ENCODE data around the gene RER1. TPM values are rescaled to one million over a fixed set of nuclear protein-coding genes. Genes with fewer than 3 reads are reported as not detected.

RER1 gene
- total RNA-seq, 2 experiments from 2014 or later: 161 to 176 TPM

DNA sequence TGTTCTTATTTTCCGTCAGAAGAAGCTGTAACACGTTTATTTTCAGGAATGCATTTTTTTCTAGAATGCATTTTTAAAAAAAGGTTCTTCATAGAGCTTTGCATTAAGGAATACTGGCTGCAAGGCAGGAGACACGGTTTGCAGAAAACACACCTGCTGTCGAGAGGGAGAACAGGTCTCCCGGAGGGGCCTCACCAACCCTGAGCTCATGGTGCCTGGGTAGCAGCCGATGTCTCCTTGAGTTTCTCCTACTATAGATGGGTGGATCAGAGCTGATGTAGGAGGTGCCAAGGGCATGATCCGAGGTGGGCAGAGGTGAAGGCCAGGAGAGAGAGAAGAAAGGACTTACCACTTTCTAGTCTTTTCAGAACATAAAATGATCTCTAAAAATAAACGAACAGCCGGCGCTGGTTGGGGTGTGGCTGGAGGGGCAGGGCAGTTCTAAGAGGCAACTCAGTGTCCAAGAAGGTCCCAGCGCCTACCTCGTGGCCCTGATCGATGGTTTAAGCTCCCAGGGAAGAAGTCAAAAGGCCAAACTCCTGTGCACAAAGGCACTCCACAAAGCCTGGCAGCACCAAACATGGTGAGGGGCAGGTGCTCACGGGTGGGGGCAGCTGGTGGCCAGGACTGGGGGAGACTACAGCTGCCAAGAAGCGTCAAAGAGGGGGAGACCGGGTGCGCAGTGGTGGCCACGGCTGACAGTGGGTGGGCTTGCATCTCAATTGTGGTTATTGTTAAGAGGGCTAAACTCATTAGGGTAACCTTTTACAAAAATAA, 12.5 kb upstream of the RER1 start:
- H3K36me3 Mint-ChIP-seq: no peaks in the 10 kb centered on the region
- H3K4me1 Mint-ChIP-seq: no peaks in the 10 kb centered on the region
- no peaks in the 10 kb centered on the region for H3K27me3 Mint-ChIP-seq
- no peak overlapping the region for H3K27ac Mint-ChIP-seq
- no peak for DNase-seq
- no peak overlapping the region for H3K4me3 Mint-ChIP-seq
- no peaks in the 10 kb centered on the region for H3K9me3 Mint-ChIP-seq

DNA sequence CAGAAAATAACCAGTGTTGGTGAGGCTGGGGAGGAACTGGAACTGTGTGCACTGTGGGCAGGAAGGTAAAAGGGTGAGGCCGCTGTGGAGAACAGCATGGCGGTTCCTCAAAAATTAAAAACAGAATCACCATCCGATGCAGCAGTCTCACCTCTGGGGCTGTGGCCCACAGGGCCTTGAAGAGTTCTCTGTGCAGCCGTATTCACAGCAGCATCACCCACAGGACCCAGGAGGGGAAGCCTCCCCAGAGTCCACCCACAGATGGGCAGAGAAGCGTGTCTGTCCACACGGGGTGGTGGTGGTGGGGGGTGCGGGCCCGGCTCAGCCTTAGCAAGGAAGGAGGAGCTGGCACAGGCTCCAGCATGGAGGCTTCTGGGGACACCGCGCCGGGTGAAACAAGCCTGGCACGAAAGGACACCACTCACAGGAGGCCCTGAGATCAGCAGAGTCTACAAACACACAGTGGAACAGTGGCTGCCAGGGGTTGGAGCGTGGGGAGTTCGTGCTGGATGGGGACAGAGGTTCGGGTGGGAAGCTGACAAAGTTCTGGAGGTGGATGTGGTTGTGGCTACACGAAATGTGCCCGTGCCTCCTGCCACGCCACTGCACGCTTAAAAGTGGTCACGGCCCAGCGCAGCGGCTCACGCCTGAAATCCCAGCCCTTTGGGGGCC, 11.8 kb upstream of the RER1 start:
- H3K4me3 Mint-ChIP-seq: no peak overlapping the region
- no peaks in the 10 kb centered on the region for H3K36me3 Mint-ChIP-seq
- H3K27me3 Mint-ChIP-seq: no peaks in the 10 kb centered on the region
- no peaks in the 10 kb centered on the region for H3K9me3 Mint-ChIP-seq
- H3K4me1 Mint-ChIP-seq: no peaks in the 10 kb centered on the region
- no peak overlapping the region for H3K27ac Mint-ChIP-seq
- no peak for DNase-seq

DNA sequence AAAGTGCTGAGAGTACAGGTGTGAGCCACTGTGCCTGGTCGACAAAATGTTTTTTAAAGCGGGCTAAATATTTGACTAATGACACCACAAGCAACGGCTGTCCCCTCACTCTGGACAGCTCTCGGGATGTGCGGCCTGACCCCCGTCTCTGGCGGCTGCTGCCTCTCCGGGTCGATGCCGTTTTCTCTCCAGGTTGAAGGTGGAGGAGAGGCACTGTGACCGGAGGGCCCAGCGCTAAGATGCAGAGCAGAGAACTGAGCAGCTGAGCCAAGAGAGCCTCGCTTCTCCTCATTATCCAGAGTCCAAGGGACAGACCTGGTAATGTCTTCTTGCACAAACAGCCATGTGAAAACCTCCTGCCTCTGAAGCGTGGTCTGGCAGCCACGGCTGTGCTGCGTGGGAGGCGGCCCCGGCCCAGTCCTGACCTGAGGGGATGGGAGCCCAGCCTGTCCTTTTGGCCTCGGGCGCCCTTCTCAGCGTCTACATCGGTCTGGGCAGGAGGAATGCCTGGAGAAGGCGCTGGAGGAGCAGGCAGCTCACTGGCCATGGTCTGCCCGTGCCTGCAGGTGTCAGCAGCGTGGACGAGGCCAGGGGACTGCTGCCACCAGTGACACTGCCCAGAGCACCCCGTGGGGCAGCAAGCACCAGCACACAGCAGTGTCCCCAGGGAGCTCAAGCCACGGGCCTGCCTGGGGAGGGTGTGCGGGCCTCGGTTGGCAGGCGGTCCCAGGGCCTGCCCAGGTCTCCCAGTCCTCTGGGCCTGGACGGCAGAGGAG, 10.6 kb upstream of the RER1 start:
- no peak for DNase-seq
- no peaks in the 10 kb centered on the region for H3K4me1 Mint-ChIP-seq
- no peaks in the 10 kb centered on the region for H3K27me3 Mint-ChIP-seq
- no peak overlapping the region for H3K27ac Mint-ChIP-seq
- H3K4me3 Mint-ChIP-seq: no peak overlapping the region
- no peaks in the 10 kb centered on the region for H3K9me3 Mint-ChIP-seq
- no peaks in the 10 kb centered on the region for H3K36me3 Mint-ChIP-seq

DNA sequence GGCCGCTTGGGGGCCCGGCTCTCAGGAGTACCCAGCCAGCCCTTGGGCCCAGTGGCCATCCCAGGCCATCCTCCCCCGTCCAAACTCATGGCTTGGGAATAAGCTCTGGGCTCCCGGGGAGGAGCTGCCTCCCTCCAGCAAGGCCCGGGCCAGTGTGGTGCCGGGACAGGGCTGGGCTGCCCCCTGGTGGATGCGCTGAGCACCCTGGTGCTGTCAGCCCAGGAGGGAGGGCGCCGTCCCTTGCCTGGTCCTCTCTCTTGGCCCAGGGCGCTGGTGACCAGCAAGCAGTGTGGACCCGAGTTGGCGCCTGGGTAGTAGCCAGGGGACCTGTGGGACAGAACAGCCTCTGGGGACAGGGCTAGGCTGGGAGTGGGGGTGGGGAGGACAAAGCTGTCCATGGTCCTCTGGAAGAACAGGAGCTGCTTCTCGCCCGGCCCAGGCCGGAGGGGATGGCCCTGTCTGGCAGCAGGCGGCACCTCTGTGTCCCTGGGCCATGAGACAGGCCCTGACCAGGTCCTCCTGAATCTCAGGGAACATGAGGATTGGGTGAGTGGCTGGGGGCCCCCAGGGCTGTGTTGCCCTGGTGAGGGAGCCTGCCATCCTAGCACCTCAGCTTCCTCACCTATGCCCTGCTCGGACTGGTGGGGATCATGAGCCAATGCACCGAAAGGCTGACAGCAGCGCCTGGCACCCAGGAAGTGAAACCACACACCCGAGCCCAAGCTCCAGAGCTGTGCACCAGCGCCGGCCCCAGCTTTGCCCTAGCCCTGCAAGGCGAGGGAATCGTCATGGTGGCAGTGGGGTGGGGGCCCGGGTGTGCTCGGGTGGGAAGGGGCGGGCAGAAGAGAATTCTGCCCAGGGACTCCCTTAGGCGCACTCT, 9.7 kb upstream of the RER1 start:
- Mint-ChIP-seq H3K4me1 (no peaks in the 10 kb centered on the region), H3K4me3 (no peak overlapping the region), H3K36me3 (no peaks in the 10 kb centered on the region), H3K27me3 (no peaks in the 10 kb centered on the region), H3K9me3 (no peaks in the 10 kb centered on the region), H3K27ac (no peak overlapping the region)
- DNase-seq: peak; percentile 81

DNA sequence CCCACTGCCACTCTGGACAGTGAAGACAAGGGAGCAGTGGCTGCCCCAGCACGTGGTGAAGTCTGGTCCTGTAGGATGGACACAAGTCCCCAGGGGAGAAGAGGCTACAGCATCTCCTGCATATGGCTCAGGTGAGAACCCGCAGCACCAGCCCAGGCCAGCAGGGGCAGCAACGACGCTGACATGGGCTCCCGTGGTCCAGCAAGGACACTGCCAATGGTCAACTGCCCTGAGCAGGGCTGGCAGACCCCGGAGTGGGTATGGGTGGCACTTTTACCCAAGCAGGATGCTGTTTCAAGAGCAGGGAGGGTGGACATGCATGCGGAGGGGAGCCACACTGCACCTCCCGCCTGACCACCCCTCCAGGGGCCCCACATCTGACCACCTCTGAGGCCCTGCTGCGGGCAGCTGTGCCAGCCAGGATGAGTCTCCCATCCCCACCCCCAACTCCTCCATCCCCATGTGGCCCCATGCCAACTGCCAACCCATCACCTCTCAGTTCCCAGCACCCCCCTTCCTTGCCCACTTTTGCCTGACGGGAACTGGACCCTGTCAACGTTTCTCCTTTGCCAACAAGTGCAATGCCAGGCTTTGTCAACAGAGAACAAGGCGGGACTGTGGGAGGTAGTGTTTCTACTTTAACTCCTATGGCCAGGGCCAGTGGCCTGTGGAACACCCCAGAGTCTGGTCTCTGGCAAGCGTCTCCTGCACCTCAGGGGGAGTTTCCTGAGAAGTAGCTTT, 8.8 kb upstream of the RER1 start:
- Mint-ChIP-seq H3K27me3 (no peaks in the 10 kb centered on the region), H3K4me3 (no peak overlapping the region), H3K9me3 (no peaks in the 10 kb centered on the region), H3K27ac (no peak overlapping the region), H3K4me1 (no peaks in the 10 kb centered on the region), H3K36me3 (no peaks in the 10 kb centered on the region)
- DNase-seq: peak; percentile 33

DNA sequence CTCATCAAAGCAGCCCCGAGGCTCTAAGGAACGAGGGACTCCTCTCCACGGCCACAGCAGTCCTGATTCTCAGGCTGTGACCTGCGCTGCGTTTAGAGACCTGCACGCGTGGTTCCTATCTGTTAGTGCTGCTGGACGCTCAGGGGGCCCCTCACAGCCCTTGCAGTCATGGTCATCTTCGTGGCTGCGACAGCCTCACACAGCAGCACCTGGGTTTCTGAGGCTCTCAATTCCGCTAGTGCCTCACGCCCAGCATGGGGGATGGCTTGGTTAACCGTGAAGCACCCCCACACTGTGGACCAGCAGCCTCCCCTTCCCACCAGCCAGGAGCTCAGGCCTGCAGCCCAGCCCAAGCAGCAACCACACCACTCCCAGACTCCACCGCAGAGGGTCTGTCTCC, 8.1 kb upstream of the RER1 start:
- H3K27me3 Mint-ChIP-seq: no peaks in the 10 kb centered on the region
- H3K4me3 Mint-ChIP-seq: no peak overlapping the region
- no peak for DNase-seq
- no peak overlapping the region for H3K27ac Mint-ChIP-seq
- no peaks in the 10 kb centered on the region for H3K36me3 Mint-ChIP-seq
- H3K9me3 Mint-ChIP-seq: no peaks in the 10 kb centered on the region
- H3K4me1 Mint-ChIP-seq: no peaks in the 10 kb centered on the region

DNA sequence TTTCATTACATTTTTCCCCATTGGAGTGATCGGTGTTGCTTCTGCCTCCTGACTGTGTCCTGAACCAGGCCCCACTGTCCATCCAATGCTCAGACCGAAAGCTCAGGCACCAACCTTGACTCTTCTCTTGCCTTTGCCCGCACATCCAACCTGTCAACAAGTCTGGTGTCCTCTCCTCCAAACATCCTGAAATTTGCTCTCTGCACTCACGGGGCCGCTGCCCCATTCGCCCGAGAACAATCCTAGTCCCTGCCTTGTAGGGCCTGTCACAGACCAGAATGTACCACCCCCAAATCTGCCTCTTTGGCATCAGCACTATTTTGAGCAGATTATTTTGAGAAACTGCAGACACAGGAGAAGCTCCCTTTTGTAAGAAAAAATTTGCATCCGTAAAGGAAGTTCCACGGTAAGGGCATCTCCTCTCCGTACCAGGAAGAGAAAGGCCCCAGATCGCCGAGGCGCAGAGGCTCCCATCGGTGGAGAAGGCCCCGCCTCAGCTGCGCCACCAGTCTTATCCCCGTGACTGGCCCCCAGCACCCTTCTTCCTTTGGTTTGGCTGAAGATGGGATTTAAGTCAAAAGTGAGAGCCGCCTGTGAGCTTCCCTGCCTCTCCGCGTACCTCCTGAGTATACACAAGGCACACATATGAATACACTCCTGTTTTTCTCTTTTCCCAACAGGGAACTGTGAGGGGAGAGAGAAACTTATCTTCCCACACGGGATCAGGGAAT, 7.3 kb upstream of the RER1 start:
- no peak overlapping the region for H3K27ac Mint-ChIP-seq
- H3K36me3 Mint-ChIP-seq: no peaks in the 10 kb centered on the region
- no peak for DNase-seq
- H3K4me3 Mint-ChIP-seq: no peak overlapping the region
- no peaks in the 10 kb centered on the region for H3K4me1 Mint-ChIP-seq
- H3K27me3 Mint-ChIP-seq: no peaks in the 10 kb centered on the region
- no peaks in the 10 kb centered on the region for H3K9me3 Mint-ChIP-seq

DNA sequence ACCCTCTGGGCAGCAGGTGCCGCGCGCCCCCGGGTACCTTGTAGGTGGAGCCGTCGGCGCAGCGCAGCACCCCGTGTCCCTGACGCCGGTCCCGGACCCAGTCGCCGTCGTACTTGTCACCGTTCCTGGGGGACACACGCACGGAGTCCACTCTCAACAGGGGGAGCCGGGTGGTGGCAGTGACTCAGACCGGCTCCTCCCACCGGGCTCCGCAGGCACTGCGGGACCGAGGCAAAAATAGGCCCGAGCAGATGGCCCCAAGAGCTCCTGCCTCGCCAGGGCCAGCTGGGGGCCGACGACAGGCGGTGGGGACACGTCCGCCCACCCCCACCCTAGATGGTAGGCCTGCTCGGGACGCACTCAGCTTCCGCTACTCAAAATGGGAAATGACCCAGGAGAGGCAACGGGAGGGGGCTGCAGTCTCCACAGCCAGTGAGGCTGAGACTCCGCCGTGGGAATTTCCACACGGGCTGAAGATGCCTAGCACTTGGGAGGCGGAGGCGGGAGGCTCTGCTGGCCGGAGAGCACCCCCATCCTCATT, 6.6 kb upstream of the RER1 start:
- no peaks in the 10 kb centered on the region for H3K36me3 Mint-ChIP-seq
- H3K9me3 Mint-ChIP-seq: no peaks in the 10 kb centered on the region
- H3K27ac Mint-ChIP-seq: no peak overlapping the region
- DNase-seq: no peak
- H3K4me1 Mint-ChIP-seq: no peaks in the 10 kb centered on the region
- no peaks in the 10 kb centered on the region for H3K27me3 Mint-ChIP-seq
- H3K4me3 Mint-ChIP-seq: no peak overlapping the region

DNA sequence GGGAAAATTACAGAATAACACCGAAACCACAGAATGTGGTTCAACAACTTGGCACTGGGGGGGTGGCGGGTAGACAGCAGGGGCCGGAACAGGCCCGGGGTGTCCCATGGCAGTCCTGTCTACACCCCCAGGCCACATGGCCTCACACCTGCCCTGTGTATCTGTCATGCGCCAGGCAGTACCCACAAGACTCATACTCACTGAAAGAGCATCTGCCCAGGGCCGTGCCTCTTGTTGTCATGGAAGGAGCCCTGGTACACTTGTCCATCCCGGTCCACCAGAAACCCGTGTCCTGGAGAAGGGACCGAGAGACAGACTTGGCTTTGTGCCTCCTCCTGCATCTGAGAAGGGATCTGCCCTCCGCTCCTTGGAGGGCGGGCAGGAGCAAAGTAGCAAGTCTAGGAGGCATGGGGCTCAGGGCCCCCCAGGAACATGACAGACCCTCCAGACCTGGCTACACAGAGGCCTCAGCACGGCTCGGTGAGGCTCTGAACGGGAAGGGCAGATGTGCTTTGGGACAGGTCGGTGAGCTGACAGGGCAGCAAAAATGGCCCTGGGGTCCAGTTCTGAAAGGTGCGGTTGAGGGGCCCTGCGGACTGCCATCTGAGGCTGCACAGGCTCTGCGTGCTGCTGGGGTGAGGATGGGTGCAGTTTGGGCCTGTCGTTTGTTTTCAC, 5.9 kb upstream of the RER1 start:
- H3K36me3 Mint-ChIP-seq: no peaks in the 10 kb centered on the region
- no peak overlapping the region for H3K27ac Mint-ChIP-seq
- H3K27me3 Mint-ChIP-seq: no peaks in the 10 kb centered on the region
- peaks cover 2% of the 10 kb centered on the region for H3K4me1 Mint-ChIP-seq
- H3K9me3 Mint-ChIP-seq: no peaks in the 10 kb centered on the region
- DNase-seq: no peak
- no peak overlapping the region for H3K4me3 Mint-ChIP-seq

DNA sequence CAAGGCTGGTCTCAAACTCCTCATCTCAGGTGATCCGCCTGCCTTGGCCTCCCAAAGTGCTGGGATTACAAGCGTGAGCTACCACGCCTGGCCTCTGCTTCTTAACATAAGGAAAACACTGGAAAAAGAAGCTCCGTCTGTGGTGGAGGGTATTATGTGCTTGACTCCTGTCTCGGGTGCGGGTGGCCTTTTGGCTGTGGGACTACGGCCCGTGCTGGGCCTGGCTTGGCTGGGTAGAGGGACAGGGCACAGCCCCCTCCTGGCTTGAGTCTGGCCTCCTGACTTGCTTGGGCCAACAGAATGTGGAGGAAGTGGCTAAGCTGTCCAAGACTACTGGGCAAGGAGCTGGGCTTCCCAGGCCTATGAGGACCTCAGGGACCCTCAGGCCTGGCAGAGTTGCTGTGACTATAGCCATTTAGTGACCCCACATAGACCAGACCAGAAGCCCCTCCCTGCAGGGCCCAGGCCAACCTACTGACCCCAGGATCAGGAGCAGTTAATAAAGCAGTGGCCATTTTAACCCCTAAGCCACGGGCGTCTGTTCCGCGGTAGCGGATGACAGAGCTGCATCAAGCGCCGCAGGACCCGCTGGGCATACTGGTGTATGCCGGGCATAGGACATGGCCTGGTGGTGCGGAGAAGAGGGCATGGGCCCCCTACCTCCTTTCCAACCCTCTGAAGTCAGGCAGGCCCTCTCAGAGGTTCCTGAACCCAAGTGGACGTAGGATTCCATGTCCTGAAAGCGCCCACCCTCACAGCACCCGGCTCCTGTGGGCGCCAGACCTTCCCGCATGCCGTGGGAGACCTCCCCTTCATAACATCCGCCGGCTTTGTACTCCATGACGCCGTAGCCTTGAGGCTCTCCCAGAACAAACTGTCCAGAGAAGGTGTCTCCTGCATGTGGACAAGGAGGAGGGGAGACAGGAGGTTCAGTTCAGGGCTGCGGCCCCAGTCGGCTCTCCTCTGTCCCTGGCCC, 4.7 kb upstream of the RER1 start:
- Mint-ChIP-seq H3K4me1 (peaks cover 2% of the 10 kb centered on the region), H3K4me3 (no peak overlapping the region), H3K27ac (no peak overlapping the region), H3K9me3 (no peaks in the 10 kb centered on the region), H3K27me3 (no peaks in the 10 kb centered on the region), H3K36me3 (no peaks in the 10 kb centered on the region)
- DNase-seq: no peak

DNA sequence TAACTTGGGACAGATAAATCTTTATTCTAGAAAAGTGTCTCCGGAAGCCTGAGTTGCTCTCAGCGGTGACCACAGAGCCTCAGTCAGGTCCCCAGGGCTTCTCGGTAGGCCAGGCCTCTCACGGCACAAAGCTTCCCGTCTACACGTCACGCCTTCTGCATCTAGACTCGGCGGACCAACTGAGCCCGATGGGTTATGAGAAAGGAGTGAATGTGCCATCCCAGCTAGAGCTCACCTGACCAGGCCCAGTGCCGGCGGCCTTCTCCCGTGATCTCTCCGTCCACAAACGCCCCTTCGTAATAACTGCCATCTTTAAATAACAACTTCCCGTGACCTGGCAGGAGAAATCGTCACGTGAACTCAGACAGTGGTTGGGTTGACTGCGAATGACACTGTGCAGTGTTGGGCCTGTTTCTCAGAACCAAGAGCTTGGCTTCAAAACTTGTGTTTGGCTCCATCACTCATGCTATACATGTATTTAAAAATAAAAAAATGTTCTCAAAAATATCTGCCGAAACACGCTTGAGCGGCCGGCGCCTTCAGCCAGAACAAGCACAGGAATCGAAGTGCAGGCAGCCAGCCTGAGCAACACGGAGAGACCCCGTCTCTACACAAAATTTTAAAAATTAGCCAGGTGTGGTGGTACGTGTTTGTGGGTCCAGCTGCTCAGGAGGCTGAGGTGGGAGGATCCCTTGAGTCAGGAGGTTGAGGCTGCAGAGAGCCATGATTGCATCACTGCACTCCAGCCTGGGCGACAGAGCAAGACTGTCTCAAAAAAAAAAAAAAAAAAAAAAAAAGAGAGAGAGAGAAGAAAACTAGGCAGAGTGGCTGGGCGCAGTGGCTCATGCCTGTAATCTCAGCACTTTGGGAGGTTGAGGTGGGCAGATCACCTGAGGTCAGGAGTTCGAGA, 3.4 kb upstream of the RER1 start:
- Mint-ChIP-seq H3K27ac (no peak overlapping the region), H3K4me1 (peaks cover 11% of the 10 kb centered on the region), H3K27me3 (no peaks in the 10 kb centered on the region), H3K4me3 (no peak overlapping the region), H3K9me3 (no peaks in the 10 kb centered on the region), H3K36me3 (peaks cover 10% of the 10 kb centered on the region)
- no peak for DNase-seq

Data from activated naive CD8-positive, alpha-beta T cell treated with anti-CD3 and anti-CD28 coated beads for 36 hours (primary cell).